ENCODE data around the gene APOC1.

Gene APOC1

DNA sequence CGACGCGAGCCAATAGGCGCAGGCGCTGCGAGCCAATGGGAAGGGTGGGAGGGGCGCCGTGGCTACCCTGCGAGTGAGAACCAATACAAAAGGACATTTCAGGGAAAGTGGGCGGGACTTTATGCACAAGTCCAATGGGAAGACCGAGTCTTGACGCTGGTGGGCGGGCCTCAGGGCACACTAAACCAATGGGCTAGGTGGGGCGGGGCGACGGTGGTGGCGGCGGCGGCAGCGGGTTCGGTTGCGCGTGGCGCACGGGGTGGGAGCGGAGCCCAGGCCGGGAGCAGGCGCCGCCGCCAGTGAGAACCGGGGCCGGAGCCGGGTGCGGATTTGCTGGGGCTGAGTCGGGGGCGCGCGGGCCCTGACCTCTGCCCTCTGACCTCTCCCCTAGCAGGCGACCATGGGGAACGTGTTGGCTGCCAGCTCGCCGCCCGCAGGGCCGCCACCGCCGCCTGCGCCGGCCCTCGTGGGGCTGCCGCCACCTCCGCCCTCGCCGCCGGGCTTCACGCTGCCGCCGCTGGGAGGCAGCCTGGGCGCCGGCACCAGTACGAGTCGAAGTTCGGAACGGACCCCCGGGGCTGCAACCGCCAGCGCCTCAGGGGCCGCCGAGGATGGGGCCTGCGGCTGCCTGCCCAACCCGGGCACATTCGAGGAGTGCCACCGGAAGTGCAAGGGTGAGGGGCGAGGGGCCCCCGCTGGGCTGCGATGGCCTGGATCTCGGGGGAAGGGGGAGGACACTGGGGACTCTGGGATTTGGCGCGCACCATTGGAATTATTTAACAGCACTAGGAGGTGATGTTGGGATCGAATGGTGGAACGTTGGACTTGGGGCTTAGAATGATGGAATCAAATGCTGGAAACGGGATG is 23.2 kb upstream of the APOC1 start, which contains the start of gene TOMM40:
TOMM40 (plus strand) TSS at position 239 of the 867 bp plus-strand sequence; CDS start at position 401, 162 bp downstream.
- H3K4me3 ChIP-seq (ENCODE audit: low read length) = peak within 1 kb of the TSS; percentile 90
- TF ChIP-seq, protein P1, sequence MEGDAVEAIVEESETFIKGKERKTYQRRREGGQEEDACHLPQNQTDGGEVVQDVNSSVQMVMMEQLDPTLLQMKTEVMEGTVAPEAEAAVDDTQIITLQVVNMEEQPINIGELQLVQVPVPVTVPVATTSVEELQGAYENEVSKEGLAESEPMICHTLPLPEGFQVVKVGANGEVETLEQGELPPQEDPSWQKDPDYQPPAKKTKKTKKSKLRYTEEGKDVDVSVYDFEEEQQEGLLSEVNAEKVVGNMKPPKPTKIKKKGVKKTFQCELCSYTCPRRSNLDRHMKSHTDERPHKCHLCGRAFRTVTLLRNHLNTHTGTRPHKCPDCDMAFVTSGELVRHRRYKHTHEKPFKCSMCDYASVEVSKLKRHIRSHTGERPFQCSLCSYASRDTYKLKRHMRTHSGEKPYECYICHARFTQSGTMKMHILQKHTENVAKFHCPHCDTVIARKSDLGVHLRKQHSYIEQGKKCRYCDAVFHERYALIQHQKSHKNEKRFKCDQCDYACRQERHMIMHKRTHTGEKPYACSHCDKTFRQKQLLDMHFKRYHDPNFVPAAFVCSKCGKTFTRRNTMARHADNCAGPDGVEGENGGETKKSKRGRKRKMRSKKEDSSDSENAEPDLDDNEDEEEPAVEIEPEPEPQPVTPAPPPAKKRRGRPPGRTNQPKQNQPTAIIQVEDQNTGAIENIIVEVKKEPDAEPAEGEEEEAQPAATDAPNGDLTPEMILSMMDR (conservative IDR thresholded peaks at IDR 0.05; ENCODE audit: low read depth, low read length) = peak; percentile 2
- DNase-seq (ENCODE audit: low read depth) = peak; percentile 99

DNA sequence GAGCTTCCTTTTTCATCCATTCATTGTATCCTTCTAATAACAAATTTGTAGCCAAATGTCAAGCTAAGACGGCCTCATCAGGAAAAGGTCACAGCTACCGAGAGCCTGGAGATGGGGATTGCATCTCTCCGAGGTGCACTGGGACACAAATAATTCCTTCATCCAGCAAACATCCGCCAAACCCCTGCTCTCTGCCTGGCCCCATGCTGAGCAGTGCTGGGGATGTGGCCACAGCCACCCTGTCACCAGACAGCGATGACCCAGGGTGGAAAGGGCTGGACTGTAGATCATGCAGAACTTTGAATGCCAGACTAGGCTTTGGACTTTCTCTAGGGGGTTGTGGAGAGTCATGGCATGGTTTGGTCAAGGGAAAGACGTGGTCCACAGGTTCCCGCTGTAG is 21.5 kb upstream of the APOC1 start:
- TF ChIP-seq, protein P1 (conservative IDR thresholded peaks at IDR 0.05; ENCODE audit: low read depth, low read length) = no peak
- no peak overlapping the region for H3K4me3 ChIP-seq (ENCODE audit: low read length)
- DNase-seq (ENCODE audit: low read depth) = no peak

DNA sequence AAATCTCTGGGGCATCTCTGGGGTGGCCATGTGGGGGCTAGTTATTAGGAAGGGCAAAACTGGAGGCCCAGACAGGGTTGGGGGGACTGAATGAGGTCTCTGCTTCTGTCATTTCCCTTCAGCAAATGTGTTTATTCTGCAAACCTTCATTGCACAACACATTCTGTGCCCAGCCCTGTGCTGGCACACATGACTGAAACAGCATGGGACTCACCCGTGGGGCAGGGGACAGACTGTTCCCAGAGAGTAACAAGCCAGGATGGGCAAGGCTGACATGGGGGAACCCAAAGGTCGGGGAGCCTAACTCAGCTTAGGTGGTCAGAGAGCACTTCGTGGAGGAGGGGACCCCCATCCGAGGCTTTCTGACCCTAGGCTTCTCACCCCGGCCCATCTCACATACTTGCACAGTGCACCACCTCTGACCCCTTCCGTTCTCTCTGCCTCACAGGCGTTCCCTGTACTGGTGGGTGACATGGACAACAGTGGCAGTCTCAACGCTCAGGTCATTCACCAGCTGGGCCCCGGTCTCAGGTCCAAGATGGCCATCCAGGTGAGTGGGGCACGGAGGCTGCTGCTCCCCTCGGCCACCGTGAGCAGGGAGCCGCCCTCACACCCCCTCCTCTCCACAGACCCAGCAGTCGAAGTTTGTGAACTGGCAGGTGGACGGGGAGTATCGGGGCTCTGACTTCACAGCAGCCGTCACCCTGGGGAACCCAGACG is 20.9 kb upstream of the APOC1 start:
- no peak for DNase-seq (ENCODE audit: low read depth)
- TF ChIP-seq, protein P1 (conservative IDR thresholded peaks at IDR 0.05; ENCODE audit: low read depth, low read length) = no peak
- H3K4me3 ChIP-seq (ENCODE audit: low read length) = no peak overlapping the region

DNA sequence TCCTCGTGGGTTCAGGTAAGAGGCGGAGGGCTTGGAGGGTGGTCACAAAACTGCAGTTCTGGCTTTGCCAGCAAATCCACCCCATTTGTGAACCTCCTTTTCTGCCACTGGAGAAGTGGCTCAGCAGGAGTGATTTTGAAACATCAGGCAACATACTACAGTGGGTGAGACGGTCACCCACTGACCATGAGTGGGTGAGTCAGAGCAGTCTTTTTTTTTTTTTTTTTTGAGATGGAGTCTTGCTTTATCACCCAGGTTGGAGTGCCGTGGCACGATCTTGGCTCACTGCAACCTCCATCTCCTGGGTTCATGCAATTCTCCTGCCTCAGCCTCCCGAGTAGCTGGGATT is 20.4 kb upstream of the APOC1 start:
- no peak overlapping the region for H3K4me3 ChIP-seq (ENCODE audit: low read length)
- TF ChIP-seq, protein P1 (conservative IDR thresholded peaks at IDR 0.05; ENCODE audit: low read depth, low read length) = no peak
- no peak for DNase-seq (ENCODE audit: low read depth)

DNA sequence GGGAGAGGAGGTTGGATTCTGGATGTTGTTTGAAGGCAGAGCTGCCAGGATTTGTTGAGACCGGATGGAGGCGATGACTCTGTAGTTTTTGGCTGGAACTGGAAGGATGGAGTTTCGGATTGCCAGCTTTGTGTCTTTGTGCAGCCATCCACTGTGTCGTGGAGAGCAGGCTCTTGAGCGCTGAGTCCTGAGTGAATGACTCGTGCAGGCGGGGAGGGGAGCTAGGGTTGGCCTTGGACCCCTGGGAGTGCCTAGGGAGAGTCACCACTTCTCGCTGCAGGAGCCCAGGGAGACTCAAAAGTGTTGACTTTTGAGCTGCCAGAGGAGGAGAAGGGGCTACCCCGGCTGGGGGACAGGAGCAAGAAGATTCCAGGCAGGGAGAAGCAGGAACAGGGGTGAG is 19.5 kb upstream of the APOC1 start:
- no peak overlapping the region for H3K4me3 ChIP-seq (ENCODE audit: low read length)
- DNase-seq (ENCODE audit: low read depth) = no peak
- TF ChIP-seq, protein P1 (conservative IDR thresholded peaks at IDR 0.05; ENCODE audit: low read depth, low read length) = no peak

DNA sequence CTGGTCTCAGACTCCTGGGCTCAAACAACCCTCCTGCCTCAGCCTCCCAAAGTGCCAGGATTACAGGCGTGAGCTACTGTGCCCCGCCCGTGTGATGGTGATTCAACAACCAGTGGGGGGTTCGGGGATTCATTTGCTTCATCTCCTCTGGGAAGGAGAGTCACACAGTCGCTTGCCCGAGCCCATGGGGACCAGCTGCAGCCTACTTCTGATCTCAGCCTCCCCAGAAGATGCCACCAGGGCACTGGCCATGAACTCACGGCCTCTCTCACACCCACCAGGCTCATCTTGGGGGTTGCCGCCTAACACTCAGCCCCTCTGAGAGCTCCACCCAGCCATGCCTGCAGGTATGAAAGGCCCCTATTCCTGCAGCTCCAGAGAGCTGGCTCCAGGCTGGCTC is 16.6 kb upstream of the APOC1 start:
- TF ChIP-seq, protein P1 (conservative IDR thresholded peaks at IDR 0.05; ENCODE audit: low read depth, low read length) = no peak
- H3K4me3 ChIP-seq (ENCODE audit: low read length) = no peak overlapping the region
- no peak for DNase-seq (ENCODE audit: low read depth)

Data from retinal pigment epithelial cell (primary cell).